Upper lobe of left lung (tissue), 4 donors: ENCODE results near the gene TMEM222.

ENCODE experiments used
- CTCF ChIP-seq, 6 experiments: fragments of 450-650 bp in 4 of 6; fragments of 200-600 bp in 2 of 6; sonication (generic) in 2 of 6; IDR thresholded peaks; one replicate each; pipeline ENCODE4 v1.5.1; 2016 to 2019; ENCODE audit warnings: antibody characterized with exemption in 6 of 6
- EP300 ChIP-seq, 4 donors: sonication (generic); formaldehyde crosslinking; IDR thresholded peaks; one replicate each; pipeline ENCODE4 v1.5.1; 2017; ENCODE audit warnings: antibody characterized with exemption in 4 of 4, control low read depth in 2 of 4
- POLR2A ChIP-seq, 4 donors: fragments of 450-650 bp; IDR thresholded peaks; one replicate each; pipeline ENCODE4 v1.5.1; 2016 to 2017; ENCODE audit warnings: antibody characterized with exemption in 4 of 4, mild to moderate bottlenecking in 2 of 4
- POLR2AphosphoS5 ChIP-seq, 2 donors: sonication (generic); formaldehyde crosslinking; IDR thresholded peaks; one replicate each; pipeline ENCODE4 v1.5.1; 2017; ENCODE audit warnings: antibody characterized with exemption in 2 of 2

- TF ChIP-seq CTCF (IDR thresholded peaks at IDR 0.05) (no peak), POLR2A (IDR thresholded peaks at IDR 0.05) (no peak), POLR2AphosphoS5 (IDR thresholded peaks at IDR 0.05) (no peak), EP300 (IDR thresholded peaks at IDR 0.05) (no peak)
These were observed 24.1 kb upstream of the TMEM222 start for GRCh38 chr1:27297903-27298302.
